Measurements from ENCODE around the gene ADAMTS15. TPM values are rescaled to one million over a fixed set of nuclear protein-coding genes. Genes with fewer than 3 reads are reported as not detected.

Gene ADAMTS15
- total and polyA plus RNA-seq, 10 of the 15 experiments (the other 5 are each of a cell fraction or from before 2014, with no cell fraction given) = not detected

GRCh38 chr11:130455483-130456127 is 7.2 kb downstream of the ADAMTS15 start:
- no peaks in the 10 kb centered on the region for H3K9me3 ChIP-seq (replicated peaks; ENCODE audit: control insufficient read depth, insufficient read depth, low read length)
- H4K20me1 ChIP-seq (ENCODE audit: control insufficient read depth, insufficient read depth) = no peaks in the 10 kb centered on the region
- FAIRE-seq (no peak), ATAC-seq (no peak), DNase-seq (ENCODE audit: low read depth, low spot score) (no peak)
- H3K79me2 ChIP-seq (ENCODE audit: control insufficient read depth, insufficient read depth, low read length) = no peaks in the 10 kb centered on the region
- H2AFZ ChIP-seq (ENCODE audit: control insufficient read depth, low read depth, low read length) = no peak overlapping the region
- ChIA-PET CTCF (interaction anchor here (1.3 kb wide), 1 partner anchor 407 kb away, joined by 5 read pairs; no protein-coding TSS in a partner anchor), POLR2A (no interaction called here), SMC1A (ENCODE audit: uncharacterized antibody, unreplicated experiment) (no interaction called here), RAD21 (ENCODE audit: unreplicated experiment) (no interaction called here)
- H3K36me3 ChIP-seq (ENCODE audit: control insufficient read depth in 2 of 2, insufficient read depth in 2 of 2, low read length in 1 of 2) = no peaks in the 10 kb centered on the region
- in situ Hi-C loops (cut with MboI) (no loop called here), intact Hi-C loops (cut with micrococcal nuclease; ENCODE audit: unreplicated experiment) (no loop called here)
- peaks cover 2 to 6% of the 10 kb centered on the region in 2 experiments; a peak in 3 of 4 replicates for H3K27me3 ChIP-seq (replicated peaks in 1 of 2; ENCODE audit: control insufficient read depth in 2 of 2, insufficient read depth in 2 of 2, low read length in 1 of 2)
- H3K4me1 ChIP-seq (ENCODE audit: control insufficient read depth, insufficient read depth, low read length) = no peaks in the 10 kb centered on the region
- no peak overlapping the region for H3K27ac ChIP-seq (ENCODE audit: control insufficient read depth, insufficient read depth)
- H3K9ac ChIP-seq (ENCODE audit: control insufficient read depth, insufficient read depth, low read length) = no peak overlapping the region
- H3K4me3 ChIP-seq = no peak overlapping the region
- 44% methylated on average over 15 of the region's 15 CpGs for WGBS (ENCODE audit: insufficient coverage, insufficient replicate concordance, low lambda C conversion rate, missing lambda C conversion rate)
- BruUV-seq (replicated peaks) = no TSS peak
- no peak overlapping the region for H3K4me2 ChIP-seq (ENCODE audit: control insufficient read depth, insufficient read depth)
- TF ChIP-seq TARDBP (IDR thresholded peaks at IDR 0.05; ENCODE audit: borderline replicate concordance) (no peak), ZNF622 (IDR thresholded peaks at IDR 0.05) (no peak), MXI1 (IDR thresholded peaks at IDR 0.05; ENCODE audit: low read depth, low read length) (no peak), SRF (IDR thresholded peaks at IDR 0.05; ENCODE audit: low read depth in 2 of 2, low read length in 2 of 2) (no peak), CEBPZ (IDR thresholded peaks at IDR 0.05; ENCODE audit: low read depth, low read length) (no peak), NR2C1 (IDR thresholded peaks at IDR 0.05) (no peak), BCLAF1 (IDR thresholded peaks at IDR 0.05) (no peak), MTA3 (IDR thresholded peaks at IDR 0.05; ENCODE audit: borderline replicate concordance, low read length) (no peak), MYC (IDR thresholded peaks at IDR 0.05; ENCODE audit: insufficient read depth, insufficient read length, insufficient replicate concordance, low read length, severe bottlenecking) (no peak), ZNF384 (IDR thresholded peaks at IDR 0.05; ENCODE audit: borderline replicate concordance, low read depth, low read length) (no peak), WRNIP1 (IDR thresholded peaks at IDR 0.05; ENCODE audit: borderline replicate concordance, low read depth, low read length) (no peak), E2F4 (IDR thresholded peaks at IDR 0.05; ENCODE audit: low read depth, low read length) (no peak)
- TF ChIP-seq, protein P1, sequence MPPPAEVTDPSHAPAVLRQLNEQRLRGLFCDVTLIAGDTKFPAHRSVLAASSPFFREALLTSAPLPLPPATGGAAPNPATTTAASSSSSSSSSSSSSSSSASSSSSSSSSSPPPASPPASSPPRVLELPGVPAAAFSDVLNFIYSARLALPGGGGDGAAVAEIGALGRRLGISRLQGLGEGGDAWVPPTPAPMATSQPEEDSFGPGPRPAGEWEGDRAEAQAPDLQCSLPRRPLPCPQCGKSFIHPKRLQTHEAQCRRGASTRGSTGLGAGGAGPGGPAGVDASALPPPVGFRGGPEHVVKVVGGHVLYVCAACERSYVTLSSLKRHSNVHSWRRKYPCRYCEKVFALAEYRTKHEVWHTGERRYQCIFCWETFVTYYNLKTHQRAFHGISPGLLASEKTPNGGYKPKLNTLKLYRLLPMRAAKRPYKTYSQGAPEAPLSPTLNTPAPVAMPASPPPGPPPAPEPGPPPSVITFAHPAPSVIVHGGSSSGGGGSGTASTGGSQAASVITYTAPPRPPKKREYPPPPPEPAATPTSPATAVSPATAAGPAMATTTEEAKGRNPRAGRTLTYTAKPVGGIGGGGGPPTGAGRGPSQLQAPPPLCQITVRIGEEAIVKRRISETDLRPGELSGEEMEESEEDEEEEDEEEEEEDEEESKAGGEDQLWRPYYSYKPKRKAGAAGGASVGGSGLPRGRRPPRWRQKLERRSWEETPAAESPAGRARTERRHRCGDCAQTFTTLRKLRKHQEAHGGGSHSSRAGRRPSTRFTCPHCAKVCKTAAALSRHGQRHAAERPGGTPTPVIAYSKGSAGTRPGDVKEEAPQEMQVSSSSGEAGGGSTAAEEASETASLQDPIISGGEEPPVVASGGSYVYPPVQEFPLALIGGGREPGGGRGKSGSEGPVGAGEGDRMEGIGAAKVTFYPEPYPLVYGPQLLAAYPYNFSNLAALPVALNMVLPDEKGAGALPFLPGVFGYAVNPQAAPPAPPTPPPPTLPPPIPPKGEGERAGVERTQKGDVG (CRISPR knock-in tag; IDR thresholded peaks at IDR 0.05) = no peak
